T-helper 1 cell treated with Interleukin-12 subunit alpha and Interleukin-12 subunit beta and Interleukin-4 antibody, amounts not matched to agents 30 ng/mL and 1 ng/mL, for 36 hours (primary cell): ENCODE results near the gene ANGPTL8. TPM values are rescaled to one million over a fixed set of nuclear protein-coding genes. Genes with fewer than 3 reads are reported as not detected.

Experiments
- intact Hi-C: fragments of 100-400 bp; cut with micrococcal nuclease; formaldehyde crosslinking; loops from one replicate; pipeline ENCODE4 v1.15.1; 2024
- total RNA-seq: library from RNA; stranded (reverse); gene quantifications from 2 replicates; pipeline ENCODE4 v1.2.3, GENCODE V29; 2022

Gene ANGPTL8
- total RNA-seq, 1 donor from 2014 or later: not detected

- intact Hi-C loops: no loop called here
Observed at GRCh38 chr19:11288349-11288748, 48.9 kb downstream of the ANGPTL8 start.

- intact Hi-C loops: loop anchor here (5.0 kb wide), 1 partner anchor 147 kb away; the partner anchor contains the start of genes ODAD3 and PRKCSH
Observed at GRCh38 chr19:11290256-11290655, 50.8 kb downstream of the ANGPTL8 start.

DNA sequence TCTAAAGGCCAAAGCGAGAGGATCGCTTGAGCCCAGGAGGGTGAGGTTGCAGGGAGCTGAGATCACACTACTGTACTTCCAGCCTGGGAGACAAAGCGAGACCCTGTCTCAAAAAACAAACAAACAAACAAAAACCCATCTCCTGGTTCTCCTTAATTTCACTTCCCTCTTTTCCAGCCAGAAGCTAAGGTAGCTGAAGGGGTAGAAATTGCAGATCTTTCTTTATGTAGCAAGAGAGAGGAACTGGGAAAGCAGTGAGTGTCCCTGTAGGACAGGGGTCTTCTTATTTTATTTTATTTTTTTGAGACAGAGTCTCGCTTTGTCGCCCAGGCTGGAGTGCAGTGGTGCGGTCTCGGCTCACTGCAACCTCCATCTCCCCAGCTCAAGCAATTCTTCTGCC lies 52.0 kb downstream of the ANGPTL8 start:
- intact Hi-C loops: loop anchor here (5.0 kb wide), 1 partner anchor 146 kb away; the partner anchor contains the start of genes ODAD3 and PRKCSH

Other genes starting within 250 kb of the ANGPTL8 start
- 116 and 121 TPM in 2 replicates for gene LDLR, start 150.2 kb upstream of the ANGPTL8 start, total RNA-seq
- 35.6 and 37.7 TPM in 2 replicates for gene SPC24, start 83.8 kb upstream of the ANGPTL8 start, total RNA-seq
- gene KANK2, start 42.1 kb upstream of the ANGPTL8 start, total RNA-seq: 0.64 and 2.2 TPM in 2 replicates
- gene DOCK6, start 22.9 kb downstream of the ANGPTL8 start, total RNA-seq: 0.27 and 0.66 TPM in 2 replicates
- gene TSPAN16, start 56.5 kb downstream of the ANGPTL8 start, total RNA-seq: not detected in 2 replicates
- gene RAB3D, start 100.0 kb downstream of the ANGPTL8 start, total RNA-seq: 8.2 and 9.4 TPM in 2 replicates
- gene TMEM205, start 106.6 kb downstream of the ANGPTL8 start, total RNA-seq: 38.6 and 41.9 TPM in 2 replicates
- gene CCDC159, start 106.9 kb downstream of the ANGPTL8 start, total RNA-seq: 18.2 and 22.5 TPM in 2 replicates
- 2.5 and 2.6 TPM in 2 replicates for gene PLPPR2, start 115.8 kb downstream of the ANGPTL8 start, total RNA-seq
- gene SWSAP1, start 135.0 kb downstream of the ANGPTL8 start, total RNA-seq: 2.9 and 3.2 TPM in 2 replicates
- gene EPOR, start 144.7 kb downstream of the ANGPTL8 start, total RNA-seq: 5.2 and 6.4 TPM in 2 replicates
- gene RGL3, start 179.7 kb downstream of the ANGPTL8 start, total RNA-seq: not detected in 2 replicates
- gene ODAD3, start 195.5 kb downstream of the ANGPTL8 start, total RNA-seq: not detected in 2 replicates
- 311 and 319 TPM in 2 replicates for gene PRKCSH, start 196.0 kb downstream of the ANGPTL8 start, total RNA-seq
- gene ELAVL3, start 241.4 kb downstream of the ANGPTL8 start, total RNA-seq: not detected in 2 replicates